Measurements from ENCODE around the gene PPDPF.

GRCh38 chr20:63518946-63519667, 1.5 kb upstream of the PPDPF start:
- TF ChIP-seq FOXP2 (optimal IDR thresholded peaks at IDR 0.05; ENCODE audit: borderline replicate concordance, extremely low read depth, extremely low read length, insufficient read depth) (no peak), TAF1 (IDR thresholded peaks at IDR 0.05; ENCODE audit: borderline replicate concordance, insufficient read depth, low read length) (no peak), REST (IDR thresholded peaks at IDR 0.05; ENCODE audit: insufficient read depth in 1 of 2, low read depth in 2 of 2, low read length in 2 of 2) (no peak), SIN3A (IDR thresholded peaks at IDR 0.05; ENCODE audit: borderline replicate concordance, insufficient read depth, low read length) (no peak), POLR2AphosphoS5 (IDR thresholded peaks at IDR 0.05; ENCODE audit: low read depth, low read length) (no peak)
